GM23248 (cell line): Measurements from ENCODE around the gene IRF8.
"Not testable (repeated sequence)": the region's sequence is repeated elsewhere in the genome, so short reads cannot be mapped to it uniquely, and the experiment has no call there.

Source experiments
- EZH2 ChIP-seq: fragments of 200-600 bp; sonication (generic); IDR thresholded peaks from 2 replicates; pipeline ENCODE4 v1.6.1; 2018; ENCODE audit warnings: antibody characterized with exemption, mild to moderate bottlenecking; ENCODE audit not compliant: insufficient read depth, poor library complexity, severe bottlenecking
- EZH2phosphoT487 ChIP-seq: fragments of 200-600 bp; sonication (generic); IDR thresholded peaks from 2 replicates; pipeline ENCODE4 v1.6.1; 2018; ENCODE audit warnings: antibody characterized with exemption, moderate library complexity, mild to moderate bottlenecking, low read depth; ENCODE audit not compliant: insufficient read depth

- not testable (repeated sequence) for TF ChIP-seq EZH2phosphoT487, EZH2
Observed at GRCh38 chr16:85858571-85858970, 40.4 kb upstream of the IRF8 start.
